Ovary (tissue), 3 donors: Measurements from ENCODE around the gene APOA4.

Source experiments
- EP300 ChIP-seq: sonication (generic); formaldehyde crosslinking; IDR thresholded peaks from one replicate; pipeline ENCODE4 v1.6.1; 2017; ENCODE audit warnings: antibody characterized with exemption
- POLR2A ChIP-seq: fragments of 450-650 bp; IDR thresholded peaks from one replicate; pipeline ENCODE4 v1.6.1; 2017; ENCODE audit warnings: antibody characterized with exemption, mild to moderate bottlenecking, moderate library complexity
- TF ChIP-seq, protein P1 (sequence below), 3 donors: fragments of 450-650 bp in 2 of 3; fragments of 200-600 bp in 1 of 3; IDR thresholded peaks; one replicate each; pipeline versions ENCODE4 v1.5.1 to v1.8.0; 2016 to 2022; ENCODE audit warnings: antibody characterized with exemption in 3 of 3, mild to moderate bottlenecking in 1 of 3
- donor health status: DM: no; HTN: no; CAD: no.

DNA sequence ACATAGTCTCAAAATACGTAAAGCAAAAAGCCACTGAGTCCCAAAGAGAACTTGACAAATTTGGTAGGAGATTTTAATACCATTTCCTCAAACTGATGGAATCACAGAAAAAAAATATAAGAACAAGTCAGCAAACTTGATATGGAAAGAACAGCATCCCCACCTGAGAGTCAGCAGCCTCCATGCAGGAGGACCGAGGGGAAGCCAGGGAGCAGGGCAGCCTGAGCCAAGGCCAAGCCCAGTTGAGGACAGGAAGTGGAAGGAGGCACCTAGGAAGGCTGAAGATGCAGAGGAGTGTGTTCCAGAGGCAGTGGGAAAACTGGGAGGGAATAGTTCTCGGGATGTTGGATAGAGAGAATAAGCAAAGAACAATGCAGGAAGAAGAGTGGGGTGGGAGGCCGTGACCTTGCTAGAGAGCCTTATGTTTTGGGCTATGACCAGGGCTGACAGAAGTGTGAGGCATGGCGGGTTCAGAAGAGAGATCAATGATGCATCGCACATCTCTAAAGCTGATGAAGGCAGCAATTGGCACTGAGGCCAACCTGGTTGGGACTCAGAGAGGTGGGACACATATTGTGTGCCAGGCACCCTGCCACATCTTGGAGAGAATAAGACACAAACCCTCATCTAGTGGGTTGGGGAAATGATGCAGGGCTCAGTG, 15.4 kb downstream of the APOA4 start:
- TF ChIP-seq POLR2A (no peak), EP300 (no peak)
- TF ChIP-seq, protein P1, sequence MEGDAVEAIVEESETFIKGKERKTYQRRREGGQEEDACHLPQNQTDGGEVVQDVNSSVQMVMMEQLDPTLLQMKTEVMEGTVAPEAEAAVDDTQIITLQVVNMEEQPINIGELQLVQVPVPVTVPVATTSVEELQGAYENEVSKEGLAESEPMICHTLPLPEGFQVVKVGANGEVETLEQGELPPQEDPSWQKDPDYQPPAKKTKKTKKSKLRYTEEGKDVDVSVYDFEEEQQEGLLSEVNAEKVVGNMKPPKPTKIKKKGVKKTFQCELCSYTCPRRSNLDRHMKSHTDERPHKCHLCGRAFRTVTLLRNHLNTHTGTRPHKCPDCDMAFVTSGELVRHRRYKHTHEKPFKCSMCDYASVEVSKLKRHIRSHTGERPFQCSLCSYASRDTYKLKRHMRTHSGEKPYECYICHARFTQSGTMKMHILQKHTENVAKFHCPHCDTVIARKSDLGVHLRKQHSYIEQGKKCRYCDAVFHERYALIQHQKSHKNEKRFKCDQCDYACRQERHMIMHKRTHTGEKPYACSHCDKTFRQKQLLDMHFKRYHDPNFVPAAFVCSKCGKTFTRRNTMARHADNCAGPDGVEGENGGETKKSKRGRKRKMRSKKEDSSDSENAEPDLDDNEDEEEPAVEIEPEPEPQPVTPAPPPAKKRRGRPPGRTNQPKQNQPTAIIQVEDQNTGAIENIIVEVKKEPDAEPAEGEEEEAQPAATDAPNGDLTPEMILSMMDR (IDR thresholded peaks at IDR 0.05): no peak
